LNCaP clone FGC (cell line): ENCODE results near the gene COPS4.
"Not testable (repeated sequence)": the region's sequence is repeated elsewhere in the genome, so short reads cannot be mapped to it uniquely, and the experiment has no call there.

Source experiments
- DNase-seq: peaks from one replicate; pipeline ENCODE4 v3.0.0-alpha.2; 2011; ENCODE audit warnings: low read depth
- H3K4me3 ChIP-seq: 2 replicates; pipeline ENCODE4 v1.5.1; 2011; ENCODE audit warnings: mild to moderate bottlenecking, low read depth, low read length, control low read depth
- TF ChIP-seq, protein P1 (sequence below): IDR thresholded peaks from 2 replicates; pipeline ENCODE4 v1.5.1; 2012; ENCODE audit warnings: mild to moderate bottlenecking; ENCODE audit not compliant: control insufficient read depth, insufficient read depth; ENCODE audit errors: extremely low read depth

COPS4 gene

GRCh38 chr4:83013420-83013867 is 21.5 kb upstream of the COPS4 start:
- TF ChIP-seq, protein P1, sequence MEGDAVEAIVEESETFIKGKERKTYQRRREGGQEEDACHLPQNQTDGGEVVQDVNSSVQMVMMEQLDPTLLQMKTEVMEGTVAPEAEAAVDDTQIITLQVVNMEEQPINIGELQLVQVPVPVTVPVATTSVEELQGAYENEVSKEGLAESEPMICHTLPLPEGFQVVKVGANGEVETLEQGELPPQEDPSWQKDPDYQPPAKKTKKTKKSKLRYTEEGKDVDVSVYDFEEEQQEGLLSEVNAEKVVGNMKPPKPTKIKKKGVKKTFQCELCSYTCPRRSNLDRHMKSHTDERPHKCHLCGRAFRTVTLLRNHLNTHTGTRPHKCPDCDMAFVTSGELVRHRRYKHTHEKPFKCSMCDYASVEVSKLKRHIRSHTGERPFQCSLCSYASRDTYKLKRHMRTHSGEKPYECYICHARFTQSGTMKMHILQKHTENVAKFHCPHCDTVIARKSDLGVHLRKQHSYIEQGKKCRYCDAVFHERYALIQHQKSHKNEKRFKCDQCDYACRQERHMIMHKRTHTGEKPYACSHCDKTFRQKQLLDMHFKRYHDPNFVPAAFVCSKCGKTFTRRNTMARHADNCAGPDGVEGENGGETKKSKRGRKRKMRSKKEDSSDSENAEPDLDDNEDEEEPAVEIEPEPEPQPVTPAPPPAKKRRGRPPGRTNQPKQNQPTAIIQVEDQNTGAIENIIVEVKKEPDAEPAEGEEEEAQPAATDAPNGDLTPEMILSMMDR = no peak
- H3K4me3 ChIP-seq = peak overlapping the region; percentile 51

DNA sequence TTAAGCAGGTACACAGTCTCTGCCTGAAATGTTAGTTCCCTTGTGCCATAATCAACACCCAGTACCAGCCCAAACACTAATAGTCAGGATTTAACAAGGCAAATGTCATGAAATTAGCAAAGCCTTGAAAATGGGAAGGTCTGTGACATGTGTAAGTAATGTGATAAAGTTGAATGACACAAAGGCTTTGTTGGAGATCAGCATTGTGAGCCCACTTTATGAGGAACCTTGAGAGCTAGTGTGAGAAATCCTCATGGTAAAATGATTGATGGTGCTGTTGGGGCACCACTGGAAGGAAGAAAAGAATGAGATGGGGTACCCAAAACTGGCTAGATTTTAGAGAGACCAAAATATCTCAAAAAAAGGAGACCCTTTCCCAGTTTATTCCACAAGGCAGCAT is 21.1 kb upstream of the COPS4 start:
- TF ChIP-seq, protein P1 = no peak
- DNase-seq = no peak
- H3K4me3 ChIP-seq = peak overlapping the region; percentile 51

More at GRCh38 chr4:83013420-83013867, 21.5 kb upstream of the COPS4 start:
- no peak for DNase-seq

- no peak for DNase-seq
- no peak overlapping the region for H3K4me3 ChIP-seq
- TF ChIP-seq, protein P1 = no peak
Observed at GRCh38 chr4:83019794-83020494, 15.0 kb upstream of the COPS4 start.

GRCh38 chr4:83022724-83023450 is 12.1 kb upstream of the COPS4 start:
- no peak overlapping the region for H3K4me3 ChIP-seq
- no peak for DNase-seq
- TF ChIP-seq, protein P1 = no peak

- not testable (repeated sequence) for H3K4me3 ChIP-seq, DNase-seq
Observed at GRCh38 chr4:83023599-83023998, 11.4 kb upstream of the COPS4 start.

DNA sequence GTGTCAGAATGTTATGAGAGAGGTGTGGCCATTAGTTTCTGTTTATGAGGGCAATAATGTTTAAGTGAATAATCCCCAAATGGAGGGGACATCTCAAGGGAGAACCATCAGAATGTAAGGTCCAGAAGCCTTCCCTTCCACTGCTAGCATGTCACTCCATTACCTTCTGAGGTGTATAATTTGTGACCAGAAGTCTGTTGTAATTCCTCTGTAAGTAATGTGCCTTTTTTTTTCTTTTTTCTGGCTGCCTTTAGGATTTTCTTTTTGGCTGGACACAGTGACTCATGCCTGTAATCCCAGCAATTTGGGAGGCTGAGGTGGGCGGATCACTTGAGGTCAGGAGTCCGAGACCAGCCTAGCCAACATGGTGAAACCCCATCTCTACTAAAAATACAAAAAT is 10.8 kb upstream of the COPS4 start:
- TF ChIP-seq, protein P1 = no peak
- DNase-seq = no peak
- no peak overlapping the region for H3K4me3 ChIP-seq

- no peak for DNase-seq
- TF ChIP-seq, protein P1 = no peak
- no peak overlapping the region for H3K4me3 ChIP-seq
Observed at GRCh38 chr4:83025563-83025962, 9.4 kb upstream of the COPS4 start.
